MM.1S (cell line): Measurements from ENCODE around the gene LRCH1.

Experiments used
- EZH2 ChIP-seq: fragments of 300-600 bp; sonication (generic); optimal IDR thresholded peaks from 2 replicates; pipeline ENCODE3; 2017; ENCODE audit warnings: low read depth, mild to moderate bottlenecking, antibody characterized with exemption, low read length, mixed read lengths
- TF ChIP-seq, protein P1 (sequence below): fragments of 300-600 bp; sonication (generic); IDR thresholded peaks from 2 replicates; pipeline ENCODE4 v1.5.1; 2016; ENCODE audit warnings: antibody characterized with exemption, low read length, mixed read lengths

DNA sequence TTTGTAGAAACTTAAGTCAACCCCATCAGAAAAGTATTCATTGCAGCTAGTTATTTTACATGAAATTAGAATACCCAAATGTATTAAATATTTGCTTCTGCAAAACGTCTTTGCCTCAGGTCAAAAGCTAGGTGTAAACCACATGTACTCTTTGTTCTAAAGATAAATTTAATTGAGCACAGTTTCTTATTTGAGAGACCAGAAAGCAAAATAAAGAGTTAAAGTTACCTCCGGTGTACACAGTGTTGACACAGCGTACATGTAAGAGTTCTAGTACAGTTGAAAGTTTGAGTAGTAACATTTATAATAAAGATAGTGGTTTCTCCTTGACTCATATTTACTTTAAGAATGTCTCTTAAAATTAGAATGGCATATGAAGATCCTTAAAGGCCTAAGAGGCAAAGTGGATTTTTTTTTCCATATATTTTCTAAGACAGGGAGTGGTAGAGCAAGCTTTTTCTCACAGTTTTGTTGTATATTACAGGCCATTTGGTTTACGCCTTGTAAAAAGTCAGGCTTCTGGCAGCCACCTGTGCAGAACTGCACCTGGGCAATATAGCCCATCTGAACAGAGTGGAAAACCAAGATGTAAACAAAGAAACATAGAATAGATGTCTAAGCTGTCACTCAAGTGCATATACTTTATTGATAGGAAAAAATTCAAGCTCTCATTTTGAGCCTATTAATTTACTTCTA lies 2.9 kb downstream of the LRCH1 start:
- TF ChIP-seq, protein P1, sequence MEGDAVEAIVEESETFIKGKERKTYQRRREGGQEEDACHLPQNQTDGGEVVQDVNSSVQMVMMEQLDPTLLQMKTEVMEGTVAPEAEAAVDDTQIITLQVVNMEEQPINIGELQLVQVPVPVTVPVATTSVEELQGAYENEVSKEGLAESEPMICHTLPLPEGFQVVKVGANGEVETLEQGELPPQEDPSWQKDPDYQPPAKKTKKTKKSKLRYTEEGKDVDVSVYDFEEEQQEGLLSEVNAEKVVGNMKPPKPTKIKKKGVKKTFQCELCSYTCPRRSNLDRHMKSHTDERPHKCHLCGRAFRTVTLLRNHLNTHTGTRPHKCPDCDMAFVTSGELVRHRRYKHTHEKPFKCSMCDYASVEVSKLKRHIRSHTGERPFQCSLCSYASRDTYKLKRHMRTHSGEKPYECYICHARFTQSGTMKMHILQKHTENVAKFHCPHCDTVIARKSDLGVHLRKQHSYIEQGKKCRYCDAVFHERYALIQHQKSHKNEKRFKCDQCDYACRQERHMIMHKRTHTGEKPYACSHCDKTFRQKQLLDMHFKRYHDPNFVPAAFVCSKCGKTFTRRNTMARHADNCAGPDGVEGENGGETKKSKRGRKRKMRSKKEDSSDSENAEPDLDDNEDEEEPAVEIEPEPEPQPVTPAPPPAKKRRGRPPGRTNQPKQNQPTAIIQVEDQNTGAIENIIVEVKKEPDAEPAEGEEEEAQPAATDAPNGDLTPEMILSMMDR, result no peak
- TF ChIP-seq EZH2, result no peak
